GM19455 (cell line): Measurements from ENCODE around the gene STXBP2.

Experiments used
- ATAC-seq: cut with Tn5 transposase; IDR thresholded peaks from one replicate; pipeline ENCODE4 v1.9.1; 2021; ENCODE audit not compliant: unreplicated experiment

The STXBP2 gene

DNA sequence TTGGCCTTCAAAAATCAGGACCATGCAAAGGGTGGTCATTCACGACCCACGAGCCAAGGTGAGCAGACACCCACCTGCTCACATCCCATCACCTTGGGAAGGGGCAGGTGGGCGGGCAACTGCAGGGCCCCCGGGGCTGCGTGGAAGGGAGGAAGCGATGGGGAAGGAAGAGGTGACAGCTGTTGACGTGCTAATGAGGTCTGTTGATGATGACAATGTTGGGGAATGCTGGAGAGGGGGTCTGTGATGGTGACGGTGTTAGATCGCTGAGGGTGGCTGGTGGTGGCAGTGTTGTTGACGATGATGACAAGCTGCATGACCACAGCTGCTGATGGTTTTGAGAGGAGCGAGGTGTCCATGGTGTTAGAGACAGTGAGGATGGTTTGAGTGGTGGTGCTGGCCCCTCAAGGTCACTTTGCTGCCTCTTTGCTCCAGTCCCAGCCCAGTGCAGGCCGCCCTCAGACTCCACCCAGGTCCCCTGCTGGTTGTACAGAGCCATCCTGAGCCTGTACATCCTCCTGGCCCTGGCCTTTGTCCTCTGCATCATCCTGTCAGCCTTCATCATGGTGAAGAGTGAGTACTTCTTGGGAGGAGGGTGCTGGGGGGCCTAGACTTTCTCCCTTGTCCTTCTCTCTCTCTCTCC, 40.9 kb downstream of the STXBP2 start:
- ATAC-seq, result no peak

- no peak for ATAC-seq
Measured at GRCh38 chr19:7678971-7679751, 42.3 kb downstream of the STXBP2 start.

DNA sequence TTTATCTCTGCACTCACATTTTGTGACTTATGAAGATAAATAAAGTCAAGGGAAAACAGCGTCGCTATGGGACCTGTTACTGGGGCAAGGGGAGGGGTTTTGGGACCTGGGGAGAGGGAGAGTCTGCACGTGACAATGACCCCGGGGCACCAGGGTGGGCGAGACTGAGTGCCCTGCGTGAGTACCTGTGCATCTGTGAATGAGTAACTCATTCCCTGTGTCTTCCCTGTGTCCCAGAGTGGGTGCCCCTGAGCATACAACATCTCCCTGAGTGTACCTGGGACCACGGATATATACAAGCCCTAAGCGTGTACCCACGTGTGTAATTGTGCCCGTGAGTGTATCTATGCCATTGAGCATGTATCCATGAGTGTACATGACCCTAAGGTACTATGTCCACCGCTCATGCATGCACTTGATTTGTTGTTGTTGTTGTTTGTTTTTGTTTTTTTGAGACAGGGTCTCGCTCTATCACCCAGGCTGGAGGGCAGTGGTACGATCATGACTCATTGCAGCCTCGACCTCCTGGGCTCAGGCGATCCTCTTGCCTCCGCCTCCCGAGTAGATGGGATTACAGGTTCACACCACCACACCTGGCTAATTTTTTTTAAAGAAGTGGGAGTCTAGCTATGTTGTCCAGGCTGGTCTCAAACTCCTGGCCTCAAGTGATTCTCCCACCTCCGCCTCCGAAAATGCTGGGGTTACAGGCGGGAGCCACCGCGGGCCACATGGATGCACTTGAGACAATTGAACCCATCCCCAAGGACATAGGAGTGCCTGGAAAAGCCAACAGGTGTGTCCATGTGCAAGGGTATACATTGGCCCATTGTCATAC, 43.1 kb downstream of the STXBP2 start:
- ATAC-seq, result peak; percentile 2

DNA sequence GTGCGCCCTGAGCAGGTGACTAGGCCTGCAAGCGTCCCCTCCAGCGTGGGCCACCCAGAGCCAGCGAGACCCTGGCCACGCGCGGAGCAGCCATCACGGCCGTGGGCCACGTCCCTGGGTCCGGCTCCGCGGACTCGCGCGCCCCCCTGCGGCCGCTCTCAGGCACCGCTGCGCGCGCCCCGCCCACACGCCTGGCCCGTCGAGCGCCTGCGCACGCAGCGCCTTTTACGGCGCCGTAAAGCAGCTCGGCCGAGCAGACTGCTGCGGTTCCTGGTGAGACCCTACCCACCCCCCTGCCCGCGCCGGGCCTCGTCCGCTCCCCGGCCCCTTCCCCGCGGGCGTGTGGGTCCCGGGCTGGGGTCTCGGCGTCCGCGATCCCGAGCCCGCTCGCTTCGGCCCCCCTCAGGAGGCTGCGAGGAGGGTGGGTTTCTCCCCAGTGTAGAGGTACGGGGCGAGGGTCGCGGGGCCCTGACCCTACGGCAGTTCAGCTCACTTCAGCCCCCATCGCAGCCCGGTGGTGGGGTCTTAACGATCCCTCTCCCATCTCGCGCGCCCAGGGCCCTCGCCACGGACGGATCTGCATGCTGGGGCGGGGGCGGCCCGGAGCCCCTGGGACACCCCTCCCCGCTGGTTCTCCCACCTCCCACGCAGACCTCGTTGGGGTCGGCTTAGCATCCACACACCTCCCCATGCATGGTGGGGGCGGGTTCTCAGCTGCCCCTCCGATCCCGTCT, 43.9 kb downstream of the STXBP2 start, which contains the start of gene TRAPPC5:
TSS of gene TRAPPC5 (plus strand) at position 228 of the 734 bp plus-strand sequence. CDS start 1,421 bp downstream, outside the sequence.
- peak; percentile 40 for ATAC-seq

DNA sequence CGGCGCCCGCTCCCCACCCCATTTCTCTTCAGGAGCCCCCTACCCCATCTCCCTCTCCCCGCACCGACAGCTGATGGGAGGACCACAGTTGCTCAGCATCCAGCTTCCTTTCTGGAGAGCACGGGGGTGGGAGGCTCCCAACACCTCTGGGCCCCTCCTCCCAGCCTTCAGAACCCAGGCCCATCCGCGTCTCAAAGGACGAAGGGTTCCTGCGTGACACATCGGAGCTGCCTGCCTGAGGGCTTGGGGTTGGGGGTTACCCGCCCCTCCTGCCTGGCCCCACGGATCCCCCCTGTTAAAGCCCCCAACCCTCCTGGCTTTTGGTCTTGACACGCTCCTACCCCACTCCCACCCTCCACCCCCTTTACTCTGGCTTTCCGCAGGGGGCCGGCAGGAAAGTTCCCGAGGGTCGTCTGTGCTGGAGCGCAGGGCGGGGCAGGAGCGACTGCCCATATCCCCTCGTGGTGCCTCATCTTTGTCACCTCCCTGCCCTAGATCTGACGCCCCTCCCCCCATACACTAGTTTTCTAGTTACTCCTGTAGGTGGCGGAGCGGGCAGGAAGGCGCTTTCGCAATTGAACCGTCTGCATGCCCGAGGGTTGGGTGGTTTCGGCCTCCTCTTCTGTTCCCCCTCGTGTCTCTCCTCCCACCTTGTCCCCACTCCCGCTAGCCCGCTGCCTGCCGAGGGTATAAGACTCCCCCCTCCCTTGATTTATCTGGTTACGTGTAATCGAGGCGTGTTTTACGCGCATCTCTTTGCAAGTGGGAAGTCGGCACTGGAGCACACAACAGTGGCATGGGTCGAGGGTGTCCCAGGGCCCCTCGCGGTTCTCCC, 44.6 kb downstream of the STXBP2 start:
- ATAC-seq, result peak; percentile 34

DNA sequence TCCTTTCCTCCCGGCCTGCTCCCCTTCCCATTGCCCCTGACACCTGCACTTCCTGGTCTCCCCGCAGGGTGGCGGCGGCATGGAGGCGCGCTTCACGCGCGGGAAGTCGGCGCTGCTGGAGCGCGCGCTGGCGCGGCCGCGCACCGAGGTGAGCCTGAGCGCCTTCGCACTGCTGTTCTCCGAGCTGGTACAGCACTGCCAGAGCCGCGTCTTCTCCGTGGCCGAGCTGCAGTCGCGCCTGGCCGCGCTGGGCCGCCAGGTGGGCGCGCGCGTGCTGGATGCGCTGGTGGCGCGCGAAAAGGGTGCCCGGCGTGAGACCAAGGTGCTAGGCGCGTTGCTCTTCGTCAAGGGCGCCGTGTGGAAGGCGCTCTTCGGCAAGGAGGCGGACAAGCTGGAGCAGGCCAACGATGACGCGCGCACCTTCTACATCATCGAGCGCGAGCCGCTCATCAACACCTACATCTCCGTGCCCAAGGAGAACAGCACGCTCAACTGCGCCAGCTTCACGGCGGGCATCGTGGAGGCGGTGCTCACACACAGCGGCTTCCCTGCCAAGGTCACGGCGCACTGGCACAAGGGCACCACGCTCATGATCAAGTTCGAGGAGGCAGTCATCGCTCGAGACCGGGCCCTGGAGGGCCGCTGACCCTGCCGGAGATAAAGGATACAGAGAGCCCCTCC, 45.4 kb downstream of the STXBP2 start:
- ATAC-seq, result no peak

DNA sequence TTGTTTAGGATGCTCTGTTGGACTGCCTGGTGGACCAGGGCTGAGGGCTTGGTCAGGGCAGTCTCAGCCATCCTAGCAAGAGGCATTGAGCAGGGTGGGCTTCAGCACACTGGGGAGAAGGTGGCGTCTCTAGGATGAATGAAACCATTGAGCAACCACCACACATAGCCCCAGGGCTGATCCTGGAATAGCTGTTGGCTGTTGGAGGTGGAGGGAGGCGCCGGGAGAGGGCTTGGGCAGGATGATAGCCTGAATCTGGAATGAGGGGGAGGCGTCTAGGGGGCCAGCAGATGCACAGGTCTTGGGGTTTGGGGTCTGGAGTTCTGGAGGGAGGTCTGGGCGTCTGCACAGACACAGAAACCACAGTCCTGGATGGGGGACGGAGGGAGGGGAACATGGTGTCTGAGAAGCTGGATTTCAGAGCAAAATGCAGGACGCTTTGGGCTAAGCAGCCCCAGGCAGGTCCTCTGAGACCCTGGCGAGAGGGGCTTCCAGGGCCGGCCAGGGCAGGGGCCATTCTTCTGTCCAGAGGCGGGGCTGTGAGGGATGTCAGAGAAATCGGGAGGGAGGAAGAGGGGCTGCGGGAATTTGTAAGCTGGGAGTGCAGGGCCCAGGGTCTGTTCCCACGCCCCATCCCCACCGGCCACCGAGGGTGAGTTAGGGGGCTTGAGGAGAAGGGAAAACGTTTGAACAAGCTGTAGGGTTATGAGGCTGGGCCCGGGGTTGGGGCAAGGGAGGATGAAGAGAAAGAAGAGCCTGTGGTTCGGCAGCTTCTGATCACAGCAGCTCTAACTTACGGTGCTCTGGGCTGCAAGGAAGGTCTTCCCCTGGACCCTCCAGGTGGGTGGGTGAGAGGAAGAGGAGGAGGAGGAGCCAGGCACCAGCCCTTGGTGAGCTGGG, 48.9 kb downstream of the STXBP2 start:
- ATAC-seq, result no peak

DNA sequence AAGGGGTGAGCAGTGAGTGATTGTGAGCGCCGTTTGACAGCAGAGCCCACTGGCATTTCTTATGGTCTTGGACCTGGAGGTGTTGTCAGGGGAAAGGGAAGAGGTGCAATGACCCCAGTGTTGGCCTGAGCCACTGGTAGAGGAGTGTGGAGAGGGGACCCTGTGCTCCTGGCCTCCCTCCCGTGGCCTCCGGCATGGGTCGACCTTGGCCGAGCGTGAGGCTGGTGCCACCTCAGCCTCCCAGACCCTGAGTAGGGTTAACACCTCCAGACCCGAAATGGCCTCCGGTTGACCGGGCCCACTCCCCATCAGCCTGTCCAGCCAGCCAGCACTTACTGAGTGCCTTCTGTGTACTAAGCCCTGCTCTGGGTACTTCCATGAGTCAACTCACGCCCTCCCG, 50.3 kb downstream of the STXBP2 start:
- ATAC-seq, result no peak

- no peak for ATAC-seq
Measured at GRCh38 chr19:7689165-7689564, 52.3 kb downstream of the STXBP2 start.

DNA sequence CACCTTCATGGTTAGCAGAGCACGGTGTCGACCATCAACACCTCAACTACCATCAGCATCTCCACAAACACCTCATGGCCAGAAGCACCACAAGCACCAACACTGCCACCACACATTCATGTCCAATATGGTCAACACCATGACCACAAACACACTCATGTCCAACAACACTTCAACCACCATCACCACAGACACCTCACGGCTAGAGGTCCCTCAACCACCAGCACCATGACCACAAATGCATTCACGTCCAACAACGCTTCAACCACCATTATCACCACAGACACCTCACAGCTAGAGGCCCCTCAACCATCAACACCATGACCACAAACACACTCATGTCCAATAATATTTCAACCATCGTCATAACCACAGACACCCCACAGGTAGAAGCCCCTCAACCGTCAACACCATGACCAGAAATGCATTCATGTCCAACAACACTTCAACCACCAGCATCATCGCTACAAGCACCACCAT, 53.9 kb downstream of the STXBP2 start:
- no peak for ATAC-seq

GRCh38 chr19:7691497-7691896, 54.6 kb downstream of the STXBP2 start:
- no peak for ATAC-seq

GRCh38 chr19:7692417-7693088, 55.6 kb downstream of the STXBP2 start:
- ATAC-seq, result no peak

- ATAC-seq, result no peak
Measured at GRCh38 chr19:7694499-7694898, 57.6 kb downstream of the STXBP2 start.
